ENCODE results near the gene ZNRF4. TPM values are rescaled to one million over a fixed set of nuclear protein-coding genes. Genes with fewer than 3 reads are reported as not detected.

Gene ZNRF4
- total and polyA plus RNA-seq, 7 donors: not detected

DNA sequence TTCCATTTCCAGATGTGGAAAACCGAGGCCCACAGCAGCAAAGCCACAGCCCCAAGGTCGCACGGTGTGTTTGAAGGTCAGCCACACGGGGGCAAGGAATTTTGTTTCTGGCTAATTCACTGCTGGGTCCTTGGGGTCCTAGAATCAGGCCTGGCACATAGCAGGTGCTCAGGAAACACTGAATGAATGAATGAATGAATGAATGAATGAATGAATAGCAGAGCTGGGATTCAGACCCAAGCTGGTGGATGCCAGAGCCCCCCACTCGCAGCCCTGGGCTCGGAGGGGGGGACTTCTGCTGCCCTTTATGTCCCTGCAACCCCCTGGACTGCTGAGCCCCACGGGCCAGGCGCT is 37.0 kb downstream of the ZNRF4 start:
- intact Hi-C loops (cut with DNase I): no loop called here
- TF ChIP-seq, protein P1, sequence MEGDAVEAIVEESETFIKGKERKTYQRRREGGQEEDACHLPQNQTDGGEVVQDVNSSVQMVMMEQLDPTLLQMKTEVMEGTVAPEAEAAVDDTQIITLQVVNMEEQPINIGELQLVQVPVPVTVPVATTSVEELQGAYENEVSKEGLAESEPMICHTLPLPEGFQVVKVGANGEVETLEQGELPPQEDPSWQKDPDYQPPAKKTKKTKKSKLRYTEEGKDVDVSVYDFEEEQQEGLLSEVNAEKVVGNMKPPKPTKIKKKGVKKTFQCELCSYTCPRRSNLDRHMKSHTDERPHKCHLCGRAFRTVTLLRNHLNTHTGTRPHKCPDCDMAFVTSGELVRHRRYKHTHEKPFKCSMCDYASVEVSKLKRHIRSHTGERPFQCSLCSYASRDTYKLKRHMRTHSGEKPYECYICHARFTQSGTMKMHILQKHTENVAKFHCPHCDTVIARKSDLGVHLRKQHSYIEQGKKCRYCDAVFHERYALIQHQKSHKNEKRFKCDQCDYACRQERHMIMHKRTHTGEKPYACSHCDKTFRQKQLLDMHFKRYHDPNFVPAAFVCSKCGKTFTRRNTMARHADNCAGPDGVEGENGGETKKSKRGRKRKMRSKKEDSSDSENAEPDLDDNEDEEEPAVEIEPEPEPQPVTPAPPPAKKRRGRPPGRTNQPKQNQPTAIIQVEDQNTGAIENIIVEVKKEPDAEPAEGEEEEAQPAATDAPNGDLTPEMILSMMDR (IDR thresholded peaks at IDR 0.05): no peak
- 47 to 59% (median 47%) methylated on average over 8 of the region's 8 CpGs for WGBS, 3 donors
- Histone ChIP-seq H3K27me3 (ENCODE audit: insufficient read depth in 3 of 3, low read length in 2 of 3) (peaks cover 0 to 40% (median 9%) of the 10 kb centered on the region in 3 donors), H3K36me3 (ENCODE audit: insufficient read depth in 1 of 2, low read depth in 1 of 2) (no peaks in the 10 kb centered on the region), H3K27ac (no peak overlapping the region), H3K9me3 (no peaks in the 10 kb centered on the region), H3K4me1 (no peaks in the 10 kb centered on the region), H3K4me3 (no peak overlapping the region)
- ATAC-seq (no peak), DNase-seq (no peak)

GRCh38 chr19:5492635-5493409 is 37.6 kb downstream of the ZNRF4 start:
- no peaks in the 10 kb centered on the region for H3K36me3 ChIP-seq (ENCODE audit: insufficient read depth in 1 of 2, low read depth in 1 of 2)
- no peaks in the 10 kb centered on the region for H3K4me1 ChIP-seq
- H3K9me3 ChIP-seq: no peaks in the 10 kb centered on the region
- no peak overlapping the region for H3K27ac ChIP-seq
- peaks cover 0 to 46% (median 9%) of the 10 kb centered on the region in 3 donors for H3K27me3 ChIP-seq (ENCODE audit: insufficient read depth in 3 of 3, low read length in 2 of 3)
- intact Hi-C loops (cut with DNase I): no loop called here
- TF ChIP-seq, protein P1 (IDR thresholded peaks at IDR 0.05): no peak
- 14 to 16% (median 15%) methylated on average over 31 of the region's 31 CpGs for WGBS, 3 donors
- ATAC-seq (no peak), DNase-seq (no peak)
- no peak overlapping the region for H3K4me3 ChIP-seq

- WGBS, 3 donors: 20 to 21% (median 21%) methylated on average over 11 of the region's 11 CpGs
- intact Hi-C loops (cut with DNase I): no loop called here
- ATAC-seq: no peak
- H3K27me3 ChIP-seq (ENCODE audit: insufficient read depth in 3 of 3, low read length in 2 of 3): peaks cover 0 to 43% (median 15%) of the 10 kb centered on the region in 3 donors
- no peaks in the 10 kb centered on the region for H3K9me3 ChIP-seq
- no peak for DNase-seq
- no peaks in the 10 kb centered on the region for H3K4me1 ChIP-seq
- H3K4me3 ChIP-seq: no peak overlapping the region
- TF ChIP-seq, protein P1 (IDR thresholded peaks at IDR 0.05): no peak
- H3K27ac ChIP-seq: no peak overlapping the region
- H3K36me3 ChIP-seq (ENCODE audit: insufficient read depth in 1 of 2, low read depth in 1 of 2): no peaks in the 10 kb centered on the region
Measured at GRCh38 chr19:5494773-5495172, 39.6 kb downstream of the ZNRF4 start.

GRCh38 chr19:5495792-5496191 is 40.6 kb downstream of the ZNRF4 start:
- Histone ChIP-seq H3K4me3 (no peak overlapping the region), H3K27ac (no peak overlapping the region), H3K4me1 (no peaks in the 10 kb centered on the region), H3K36me3 (ENCODE audit: insufficient read depth in 1 of 2, low read depth in 1 of 2) (no peaks in the 10 kb centered on the region), H3K9me3 (no peaks in the 10 kb centered on the region), H3K27me3 (ENCODE audit: insufficient read depth in 3 of 3, low read length in 2 of 3) (peaks cover 0 to 37% (median 14%) of the 10 kb centered on the region in 3 donors)
- ATAC-seq (no peak), DNase-seq (no peak)
- WGBS, 3 donors: 84 to 88% (median 86%) methylated on average over 5 of the region's 5 CpGs
- TF ChIP-seq, protein P1 (IDR thresholded peaks at IDR 0.05): no peak
- intact Hi-C loops (cut with DNase I): no loop called here

- peaks cover 0 to 25% (median 11%) of the 10 kb centered on the region in 3 donors for H3K27me3 ChIP-seq (ENCODE audit: insufficient read depth in 3 of 3, low read length in 2 of 3)
- TF ChIP-seq, protein P1 (IDR thresholded peaks at IDR 0.05): no peak
Measured at GRCh38 chr19:5497297-5497696, 42.1 kb downstream of the ZNRF4 start.

More at GRCh38 chr19:5497297-5497696, 42.1 kb downstream of the ZNRF4 start:
- DNase-seq (no peak), ATAC-seq (no peak)
- Histone ChIP-seq H3K36me3 (ENCODE audit: insufficient read depth in 1 of 2, low read depth in 1 of 2) (no peaks in the 10 kb centered on the region), H3K4me1 (no peaks in the 10 kb centered on the region), H3K9me3 (peaks cover 12% of the 10 kb centered on the region), H3K27ac (no peak overlapping the region), H3K4me3 (no peak overlapping the region)
- intact Hi-C loops (cut with DNase I): no loop called here
- 68 to 89% (median 77%) methylated on average over 4 to 5 of the region's 5 CpGs for WGBS, 3 donors
